ENCODE data around the gene TYSND1.

Gene TYSND1

DNA sequence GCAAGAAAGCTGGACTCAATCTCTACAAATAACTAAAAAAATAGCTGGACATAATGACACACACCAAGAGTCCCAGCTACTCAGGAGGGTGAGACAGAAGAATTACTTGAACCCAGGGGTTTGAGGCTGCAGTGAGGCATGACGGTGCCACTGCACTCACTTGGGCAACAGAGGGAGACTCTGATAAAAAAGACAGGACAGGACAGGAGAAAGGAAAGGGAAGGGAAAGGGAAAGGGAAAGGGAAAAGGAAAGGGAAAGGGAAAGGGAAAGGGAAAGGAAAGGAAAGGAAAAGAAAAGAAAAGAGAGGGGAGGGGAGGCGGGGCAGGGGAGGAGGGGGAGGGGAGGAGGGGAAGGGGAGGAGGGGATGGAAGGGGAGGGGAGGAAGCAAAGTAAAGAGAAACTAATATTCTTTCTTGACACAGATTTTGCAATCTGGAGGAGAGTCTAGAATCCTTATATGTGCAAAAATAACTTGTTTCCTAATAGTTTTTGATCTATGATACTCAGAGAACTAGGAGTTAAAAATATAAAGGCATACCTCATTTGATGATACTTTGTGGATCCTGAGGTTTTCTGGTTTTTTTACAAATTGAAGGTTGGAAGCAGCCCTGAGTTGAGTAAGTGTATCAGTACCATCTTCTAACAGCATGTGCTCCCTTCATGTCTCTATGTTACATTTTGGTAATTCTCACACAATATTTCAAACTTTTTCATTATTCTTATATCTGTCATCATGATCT, 15.8 kb upstream of the TYSND1 start:
- no peak for TF ChIP-seq POLR2AphosphoS5 (IDR thresholded peaks at IDR 0.05; ENCODE audit: low read depth, low read length)
- no peak for TF ChIP-seq TAF1 (IDR thresholded peaks at IDR 0.05; ENCODE audit: borderline replicate concordance, insufficient read depth, low read length)
- TF ChIP-seq, protein P1, sequence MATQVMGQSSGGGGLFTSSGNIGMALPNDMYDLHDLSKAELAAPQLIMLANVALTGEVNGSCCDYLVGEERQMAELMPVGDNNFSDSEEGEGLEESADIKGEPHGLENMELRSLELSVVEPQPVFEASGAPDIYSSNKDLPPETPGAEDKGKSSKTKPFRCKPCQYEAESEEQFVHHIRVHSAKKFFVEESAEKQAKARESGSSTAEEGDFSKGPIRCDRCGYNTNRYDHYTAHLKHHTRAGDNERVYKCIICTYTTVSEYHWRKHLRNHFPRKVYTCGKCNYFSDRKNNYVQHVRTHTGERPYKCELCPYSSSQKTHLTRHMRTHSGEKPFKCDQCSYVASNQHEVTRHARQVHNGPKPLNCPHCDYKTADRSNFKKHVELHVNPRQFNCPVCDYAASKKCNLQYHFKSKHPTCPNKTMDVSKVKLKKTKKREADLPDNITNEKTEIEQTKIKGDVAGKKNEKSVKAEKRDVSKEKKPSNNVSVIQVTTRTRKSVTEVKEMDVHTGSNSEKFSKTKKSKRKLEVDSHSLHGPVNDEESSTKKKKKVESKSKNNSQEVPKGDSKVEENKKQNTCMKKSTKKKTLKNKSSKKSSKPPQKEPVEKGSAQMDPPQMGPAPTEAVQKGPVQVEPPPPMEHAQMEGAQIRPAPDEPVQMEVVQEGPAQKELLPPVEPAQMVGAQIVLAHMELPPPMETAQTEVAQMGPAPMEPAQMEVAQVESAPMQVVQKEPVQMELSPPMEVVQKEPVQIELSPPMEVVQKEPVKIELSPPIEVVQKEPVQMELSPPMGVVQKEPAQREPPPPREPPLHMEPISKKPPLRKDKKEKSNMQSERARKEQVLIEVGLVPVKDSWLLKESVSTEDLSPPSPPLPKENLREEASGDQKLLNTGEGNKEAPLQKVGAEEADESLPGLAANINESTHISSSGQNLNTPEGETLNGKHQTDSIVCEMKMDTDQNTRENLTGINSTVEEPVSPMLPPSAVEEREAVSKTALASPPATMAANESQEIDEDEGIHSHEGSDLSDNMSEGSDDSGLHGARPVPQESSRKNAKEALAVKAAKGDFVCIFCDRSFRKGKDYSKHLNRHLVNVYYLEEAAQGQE (IDR thresholded peaks at IDR 0.05; ENCODE audit: insufficient read depth in 1 of 2, low read depth in 2 of 2, low read length in 2 of 2) = no peak
- no peak for TF ChIP-seq SIN3A (IDR thresholded peaks at IDR 0.05; ENCODE audit: borderline replicate concordance, insufficient read depth, low read length)

DNA sequence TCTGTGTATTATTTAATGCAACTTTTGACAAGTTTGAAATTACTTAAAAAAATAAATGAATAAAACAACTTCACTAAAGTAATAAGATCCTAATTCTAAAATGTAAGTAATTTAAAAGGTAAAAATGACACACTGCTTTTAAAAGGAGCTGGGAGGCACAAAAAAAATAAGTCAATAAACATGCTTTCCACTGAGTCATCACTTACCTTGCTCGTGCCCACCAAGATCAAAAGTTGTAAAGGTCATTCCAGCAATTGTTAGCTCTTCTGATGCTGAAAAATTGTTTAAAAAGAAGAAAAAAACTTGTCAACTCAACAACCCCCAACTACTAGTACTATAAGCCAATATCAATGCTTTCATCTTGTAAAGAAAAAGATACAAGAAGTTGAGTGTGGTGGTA, 14.3 kb upstream of the TYSND1 start:
- TF ChIP-seq POLR2AphosphoS5 (IDR thresholded peaks at IDR 0.05; ENCODE audit: low read depth, low read length) (no peak), SIN3A (IDR thresholded peaks at IDR 0.05; ENCODE audit: borderline replicate concordance, insufficient read depth, low read length) (no peak), TAF1 (IDR thresholded peaks at IDR 0.05; ENCODE audit: borderline replicate concordance, insufficient read depth, low read length) (no peak), FOXP2 (optimal IDR thresholded peaks at IDR 0.05; ENCODE audit: borderline replicate concordance, extremely low read depth, extremely low read length, insufficient read depth) (no peak)
- TF ChIP-seq, protein P1 (IDR thresholded peaks at IDR 0.05; ENCODE audit: insufficient read depth in 1 of 2, low read depth in 2 of 2, low read length in 2 of 2) = no peak

DNA sequence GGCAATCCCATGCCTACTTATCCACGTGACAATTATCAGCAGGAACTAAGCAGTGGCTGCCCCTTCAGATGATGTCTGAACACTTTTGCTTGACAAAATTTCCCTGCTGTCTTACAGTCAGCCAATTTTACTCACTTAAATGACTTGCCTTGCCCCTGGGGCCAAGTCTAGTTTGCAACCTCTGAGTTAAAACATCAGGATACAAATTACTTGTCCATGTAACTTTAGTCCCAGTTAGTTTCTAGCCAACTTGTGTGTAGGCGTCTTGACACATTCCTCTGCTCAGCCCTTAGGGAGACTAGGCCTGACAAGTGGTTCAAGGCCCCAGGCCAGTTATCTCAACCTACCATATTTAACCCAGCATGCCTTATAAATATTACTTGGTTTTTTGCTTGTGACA, 11.6 kb upstream of the TYSND1 start:
- no peak for TF ChIP-seq FOXP2 (optimal IDR thresholded peaks at IDR 0.05; ENCODE audit: borderline replicate concordance, extremely low read depth, extremely low read length, insufficient read depth)
- no peak for TF ChIP-seq SIN3A (IDR thresholded peaks at IDR 0.05; ENCODE audit: borderline replicate concordance, insufficient read depth, low read length)
- no peak for TF ChIP-seq TAF1 (IDR thresholded peaks at IDR 0.05; ENCODE audit: borderline replicate concordance, insufficient read depth, low read length)
- TF ChIP-seq POLR2AphosphoS5 (IDR thresholded peaks at IDR 0.05; ENCODE audit: low read depth, low read length) = no peak
- TF ChIP-seq, protein P1 (IDR thresholded peaks at IDR 0.05; ENCODE audit: insufficient read depth in 1 of 2, low read depth in 2 of 2, low read length in 2 of 2) = no peak

DNA sequence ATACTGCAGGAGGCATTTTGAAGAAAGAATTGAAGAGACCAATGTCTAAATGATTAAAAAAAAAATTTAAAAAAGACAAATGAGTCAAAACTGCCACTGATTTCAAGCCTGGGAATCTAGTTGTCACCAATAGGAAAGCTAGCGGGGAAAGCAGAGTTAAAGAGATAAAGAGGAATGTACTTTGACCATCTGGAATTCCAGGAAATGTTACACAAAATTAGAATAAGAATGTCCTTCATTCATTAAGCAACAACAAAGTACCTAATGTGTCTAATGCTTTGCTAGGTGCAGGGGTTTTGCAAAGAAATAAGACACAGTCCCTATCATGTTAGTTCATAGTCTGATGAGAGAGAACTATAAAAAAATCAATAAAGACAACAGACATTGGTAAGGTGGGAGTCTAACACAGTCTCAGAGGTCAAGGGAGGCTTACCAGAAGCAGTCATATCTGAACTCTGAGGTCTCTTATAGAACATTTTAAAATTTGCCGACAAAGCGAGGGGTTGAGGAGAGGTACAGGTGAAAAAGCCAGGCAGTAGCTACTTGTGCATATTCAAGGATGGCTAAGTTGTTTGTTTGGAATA, 8.8 kb upstream of the TYSND1 start:
- no peak for TF ChIP-seq FOXP2 (optimal IDR thresholded peaks at IDR 0.05; ENCODE audit: borderline replicate concordance, extremely low read depth, extremely low read length, insufficient read depth)
- TF ChIP-seq, protein P1 (IDR thresholded peaks at IDR 0.05; ENCODE audit: insufficient read depth in 1 of 2, low read depth in 2 of 2, low read length in 2 of 2) = no peak
